GM18498 (cell line): Measurements from ENCODE around the gene PWP1.

Experiments
- ATAC-seq: cut with Tn5 transposase; IDR thresholded peaks from one replicate; pipeline ENCODE4 v1.9.1; 2021; ENCODE audit warnings: mild to moderate bottlenecking, moderate library complexity; ENCODE audit not compliant: unreplicated experiment

Gene PWP1

DNA sequence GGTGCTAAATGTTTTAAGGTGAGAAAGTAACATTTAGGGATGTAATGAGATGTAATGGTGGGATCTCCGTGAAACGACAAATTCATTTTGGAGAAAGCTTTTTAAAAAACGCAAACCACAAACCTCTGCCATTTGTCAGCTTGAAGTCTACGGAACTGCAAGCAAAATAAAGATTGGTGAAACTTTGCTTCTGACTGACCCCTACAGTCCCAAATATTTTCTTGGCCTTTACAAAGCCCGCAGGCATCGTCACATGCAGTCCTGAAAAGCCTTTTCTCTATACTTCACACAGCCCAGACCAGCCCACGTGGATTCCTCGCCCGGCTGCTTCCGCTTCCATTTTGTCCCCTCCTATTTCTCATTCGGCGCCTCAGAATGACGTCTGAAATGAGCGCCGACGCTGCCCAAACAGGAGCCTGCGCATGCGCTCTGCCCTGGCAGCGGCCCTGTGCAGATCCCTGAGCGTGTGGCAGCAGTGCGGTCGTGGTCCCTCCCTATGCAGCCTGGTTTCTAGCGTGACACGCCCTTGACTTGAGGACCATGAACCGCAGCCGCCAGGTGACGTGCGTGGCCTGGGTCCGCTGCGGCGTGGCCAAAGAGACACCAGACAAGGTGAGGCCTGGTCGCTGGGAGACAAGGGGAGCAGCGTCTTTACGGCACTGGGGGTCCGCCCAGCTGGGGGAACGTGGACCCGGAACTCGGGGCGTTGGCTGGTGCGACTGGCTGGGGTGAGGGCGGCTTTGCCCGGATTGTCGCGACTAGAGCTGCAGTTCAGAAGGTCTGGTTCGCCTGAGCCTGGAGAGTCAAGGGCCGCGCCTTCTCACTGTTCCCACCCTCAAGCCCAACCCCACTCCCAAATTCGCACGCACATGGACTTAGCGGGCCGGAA lies at the start of gene PWP1:
PWP1 (plus strand) TSS at position 440 of the 889 bp plus-strand sequence; CDS start at position 541, 101 bp downstream.
- peak; percentile 93 for ATAC-seq

DNA sequence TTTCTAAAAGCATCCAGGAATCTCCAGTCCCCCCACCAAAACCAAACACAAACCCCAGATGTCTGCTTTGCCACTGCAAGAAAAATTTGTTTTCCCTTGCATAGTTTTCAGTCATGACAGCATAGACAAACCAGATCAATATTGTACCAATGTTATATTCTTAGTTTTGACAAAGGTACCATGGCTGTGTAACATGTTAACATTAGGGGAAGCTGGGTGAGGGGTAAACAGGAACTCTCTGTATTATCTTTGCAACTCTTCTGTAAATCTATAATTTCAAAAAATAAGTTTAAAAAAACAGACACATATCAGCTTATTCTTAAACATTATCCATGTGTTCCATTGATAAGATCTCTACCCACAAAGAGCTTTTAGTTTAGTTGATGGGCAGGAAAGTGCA lies 44.4 kb upstream of the PWP1 start:
- ATAC-seq = no peak

DNA sequence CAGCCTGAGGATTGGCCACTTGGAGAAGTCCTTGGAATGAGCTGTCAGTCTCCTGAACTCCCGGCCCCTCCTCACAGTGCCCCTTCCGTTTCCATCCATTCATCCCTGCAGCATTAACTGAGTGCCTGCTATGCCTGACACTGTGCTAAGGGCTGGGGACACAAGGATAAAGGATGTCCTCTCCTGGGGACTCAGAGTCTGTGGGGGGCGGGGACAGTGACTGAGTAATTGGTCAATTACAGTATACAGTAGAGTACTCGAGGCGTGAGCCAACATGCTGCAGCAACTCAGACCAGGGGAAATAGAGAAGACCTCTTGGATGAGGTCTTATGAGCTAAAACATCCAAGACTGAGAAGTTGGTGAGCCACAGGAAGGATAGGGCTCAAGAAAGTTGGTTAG lies 43.4 kb upstream of the PWP1 start:
- ATAC-seq = no peak

DNA sequence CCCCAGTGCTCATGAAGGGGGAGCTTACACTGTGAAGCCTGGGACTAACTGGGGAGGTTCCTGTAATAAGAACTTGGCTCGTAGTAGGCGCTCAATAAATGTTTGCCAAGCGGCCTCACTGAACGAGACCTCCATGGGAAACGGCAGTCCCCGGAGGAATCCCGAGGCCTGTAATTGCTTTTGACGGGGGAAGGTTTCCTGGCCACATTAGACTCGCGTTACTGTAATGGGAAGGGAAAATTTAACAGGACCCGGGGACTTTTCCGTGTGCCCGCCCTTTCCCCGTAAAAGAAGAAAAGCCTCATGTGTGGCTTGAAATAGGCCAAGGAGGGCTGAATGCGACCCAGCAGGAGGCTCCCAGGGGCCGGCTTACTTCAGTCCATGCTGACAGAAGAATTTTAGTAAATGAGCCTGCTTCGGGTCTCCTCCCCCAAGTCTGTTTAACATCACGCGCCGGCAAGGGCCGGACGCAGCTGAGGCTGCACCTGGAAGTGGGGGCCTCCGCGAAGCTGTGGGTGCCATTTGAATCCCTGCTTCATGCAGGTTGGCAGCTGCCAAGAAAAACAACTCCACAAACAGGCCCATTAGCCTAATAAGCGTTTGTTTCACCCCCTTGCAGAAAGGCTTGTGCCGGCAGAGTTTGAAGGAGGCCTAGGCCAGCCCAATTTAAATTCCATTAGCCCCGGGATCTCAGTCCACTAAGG lies 39.8 kb upstream of the PWP1 start:
- ATAC-seq = no peak

DNA sequence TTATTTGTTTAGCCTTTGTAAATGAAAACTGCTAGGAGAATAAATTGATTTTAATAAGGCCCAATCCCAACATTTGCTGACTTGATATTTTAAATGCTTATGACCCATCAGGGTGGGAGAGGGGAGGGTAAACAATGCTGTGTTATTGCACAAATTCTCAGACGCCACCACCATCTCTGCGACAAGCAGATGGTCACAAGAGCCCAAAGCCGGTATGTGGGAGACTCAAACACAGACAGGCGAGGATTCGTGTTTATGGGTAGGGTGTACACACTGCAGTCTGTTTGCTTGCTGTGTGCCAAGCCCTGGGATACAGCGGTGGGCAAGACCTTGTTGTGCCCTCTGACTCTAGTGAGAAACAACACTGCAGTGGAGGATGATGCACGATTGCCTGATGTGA lies 39.2 kb upstream of the PWP1 start:
- no peak for ATAC-seq

DNA sequence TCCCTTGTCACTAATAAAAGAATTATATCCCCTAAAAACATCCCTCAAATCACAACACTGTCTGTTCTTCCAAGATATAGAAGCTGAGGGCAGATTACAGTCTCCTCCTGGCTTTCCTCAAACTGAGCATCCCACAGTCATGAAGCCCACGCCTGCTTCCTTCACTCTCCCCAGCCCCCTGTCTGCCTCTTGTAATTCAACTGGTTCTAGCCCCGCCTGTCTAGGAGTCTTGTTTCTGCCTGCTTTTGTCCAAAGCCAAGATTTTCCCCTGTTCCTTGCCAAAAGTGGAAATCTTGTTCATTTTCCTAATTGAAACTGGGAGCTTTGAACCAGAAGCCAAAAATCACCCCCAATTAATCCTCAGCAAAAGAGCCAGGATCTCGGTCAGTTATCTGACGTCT lies 35.9 kb upstream of the PWP1 start:
- no peak for ATAC-seq

DNA sequence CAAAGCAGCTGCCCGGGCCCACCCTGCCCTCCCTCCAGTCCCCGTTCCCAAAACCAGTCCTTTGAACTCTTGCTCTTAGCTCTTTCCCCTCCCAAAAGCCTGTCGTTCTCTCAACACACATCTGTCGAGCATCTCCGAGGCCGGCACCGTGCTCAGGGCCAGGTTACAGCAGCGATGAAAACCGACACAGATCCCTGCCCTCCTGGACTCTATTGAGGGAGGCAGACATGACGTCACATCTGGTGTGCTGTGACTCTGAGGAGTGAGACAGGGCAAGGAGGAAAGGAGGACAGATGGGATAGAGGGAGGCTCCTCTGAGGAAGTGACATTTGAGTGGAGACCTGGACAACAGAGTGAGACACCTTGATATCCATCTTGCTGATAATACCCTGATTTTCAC lies 34.6 kb upstream of the PWP1 start:
- ATAC-seq = no peak

DNA sequence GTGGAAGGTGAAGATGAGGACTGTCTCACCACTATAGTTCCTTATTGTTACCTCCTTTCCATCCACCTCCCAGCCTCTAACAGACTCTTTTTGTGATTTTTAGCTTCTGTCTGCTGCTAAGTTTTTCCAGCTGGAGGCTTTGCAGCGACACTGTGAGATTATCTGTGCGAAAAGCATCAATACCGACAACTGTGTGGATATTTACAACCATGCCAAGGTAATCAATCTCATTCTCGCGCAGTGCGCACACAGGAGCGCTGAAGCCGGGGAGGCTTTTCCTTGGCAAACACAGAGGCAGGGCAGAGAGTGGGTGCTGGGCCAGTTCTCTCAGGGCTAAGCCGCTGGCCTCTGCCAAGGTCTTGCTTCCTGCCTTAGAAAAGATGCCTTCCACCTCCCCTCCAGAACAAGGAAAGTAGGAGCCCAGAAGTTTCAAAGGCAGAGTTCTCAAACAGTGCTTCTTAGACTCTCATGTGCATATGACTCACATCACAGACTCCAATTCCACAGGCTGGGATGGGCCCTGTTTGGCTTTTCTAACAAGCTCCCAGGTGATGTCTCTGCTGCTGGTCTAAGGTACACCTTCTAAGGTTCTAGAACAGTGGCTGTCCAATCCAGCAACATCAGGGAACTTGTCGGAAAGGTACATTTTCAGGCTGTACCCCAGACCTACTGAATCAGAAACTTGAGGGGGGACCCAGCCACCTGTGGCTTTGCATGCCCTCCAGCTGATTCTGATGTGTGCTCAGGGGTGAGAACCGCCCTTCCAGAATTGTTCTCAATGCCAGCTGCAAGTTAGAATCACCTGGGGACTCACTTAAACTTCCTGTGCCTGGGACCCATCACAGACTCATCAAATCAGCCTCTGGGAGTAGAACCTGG lies 33.8 kb upstream of the PWP1 start:
- no peak for ATAC-seq

DNA sequence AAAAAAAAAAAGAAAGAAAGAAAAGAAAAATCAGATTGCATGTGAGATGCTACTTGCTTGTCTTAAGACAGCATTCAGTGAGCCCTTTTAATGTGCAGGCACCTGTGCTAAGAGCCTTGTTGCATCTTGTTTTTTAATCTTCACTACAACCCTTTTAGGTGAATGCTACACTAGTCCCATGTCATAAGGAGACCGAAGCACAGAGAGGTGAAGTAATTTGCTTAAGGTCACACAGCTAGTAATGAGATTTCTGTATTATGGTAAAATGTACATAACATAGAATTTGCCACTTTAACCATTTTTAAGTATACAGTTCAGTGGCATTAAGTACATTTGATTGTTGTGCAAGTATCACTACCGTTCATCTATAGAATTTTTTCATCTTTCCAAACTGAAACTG lies 32.1 kb upstream of the PWP1 start:
- no peak for ATAC-seq

DNA sequence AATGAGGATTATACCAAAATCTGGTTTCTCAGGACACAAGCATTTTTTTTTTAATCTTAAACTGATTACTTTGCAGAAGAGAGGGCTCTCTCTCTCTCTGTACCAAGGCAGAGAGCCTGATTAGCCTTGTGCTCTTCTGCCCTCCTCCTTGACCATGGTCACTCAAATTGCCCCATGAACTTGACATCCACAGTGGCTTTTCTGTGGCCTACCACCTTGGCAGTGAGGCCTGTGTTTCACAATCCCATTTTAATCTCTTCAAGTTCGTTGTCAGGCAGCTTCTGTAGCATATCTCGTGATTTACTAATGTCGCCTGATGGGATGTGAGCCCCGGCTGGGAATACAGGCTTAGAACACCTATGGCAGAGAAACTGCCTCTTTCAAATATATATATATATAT lies 30.7 kb upstream of the PWP1 start:
- no peak for ATAC-seq

DNA sequence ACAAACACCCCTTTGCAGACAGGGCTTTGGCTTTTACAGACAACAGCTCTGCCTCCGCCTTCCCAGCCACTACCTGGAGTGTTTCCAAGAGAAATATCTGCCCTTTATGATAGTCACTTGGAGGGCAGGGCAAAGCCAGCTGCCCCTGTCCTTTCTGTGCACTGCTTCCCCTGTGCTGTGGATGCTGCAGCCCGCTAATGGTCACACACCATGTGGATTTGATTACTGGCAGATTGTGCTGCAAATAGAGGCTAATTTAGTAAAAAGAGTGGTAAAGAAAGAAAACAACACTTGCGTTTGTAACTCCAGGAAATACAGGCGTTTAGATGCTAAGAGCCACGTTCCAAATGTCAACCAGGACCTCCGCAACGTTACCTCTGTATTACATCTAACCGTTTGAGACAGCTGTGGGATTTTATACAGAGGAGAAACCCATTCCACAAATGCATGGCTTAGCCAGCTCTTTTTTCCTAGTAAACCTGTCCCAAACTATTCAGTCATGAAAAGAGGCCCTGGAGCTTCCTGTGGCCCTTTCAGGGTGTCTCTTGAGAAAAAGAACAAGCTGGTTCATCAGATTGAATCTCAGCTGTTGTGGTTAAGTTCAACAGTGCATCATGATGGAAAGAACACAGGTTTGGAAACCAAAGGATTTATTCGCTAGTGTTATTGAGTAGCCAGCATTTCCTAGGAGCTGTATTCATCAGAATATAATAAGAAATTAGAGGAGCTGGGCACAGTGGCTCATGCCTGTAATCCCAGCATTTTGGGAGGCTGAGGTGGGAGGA lies 30.1 kb upstream of the PWP1 start:
- no peak for ATAC-seq

DNA sequence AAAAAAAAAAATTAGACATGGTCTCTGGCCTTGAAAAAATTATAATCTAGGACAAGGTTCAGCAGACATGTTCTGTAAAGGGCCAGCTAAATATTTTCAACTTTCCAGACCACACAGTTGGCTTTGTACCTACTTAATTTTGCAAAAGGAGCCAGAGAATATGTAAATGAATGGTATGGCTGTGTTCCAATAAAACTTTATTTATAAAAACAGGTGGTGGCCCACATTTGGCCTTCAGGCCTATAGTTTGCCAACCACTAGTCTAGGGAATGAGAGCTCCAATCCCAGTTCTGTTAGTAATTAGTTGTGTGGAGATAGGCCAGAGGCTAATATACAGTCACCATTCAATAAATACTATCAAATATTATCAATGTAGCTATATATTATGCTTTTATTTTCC lies 29.3 kb upstream of the PWP1 start:
- ATAC-seq = no peak

DNA sequence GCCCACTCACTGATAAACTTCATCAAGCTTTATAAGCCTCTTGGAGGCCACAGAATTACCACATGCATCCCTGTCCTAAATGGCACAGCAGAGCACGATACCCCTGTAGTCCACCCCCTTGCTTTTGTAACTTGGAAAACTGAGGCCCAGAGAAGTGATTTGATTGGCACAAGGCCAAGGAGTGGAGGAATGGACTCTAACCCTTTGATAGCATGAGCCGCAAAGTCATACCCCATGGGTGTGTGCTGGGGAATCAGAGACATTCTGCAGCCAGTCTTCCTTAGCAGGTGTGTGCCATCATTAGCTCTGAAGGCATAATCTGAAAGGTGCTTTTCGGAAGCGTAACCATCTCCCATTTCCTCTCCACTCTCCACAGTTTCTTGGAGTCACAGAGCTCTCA lies 28.5 kb upstream of the PWP1 start:
- no peak for ATAC-seq

DNA sequence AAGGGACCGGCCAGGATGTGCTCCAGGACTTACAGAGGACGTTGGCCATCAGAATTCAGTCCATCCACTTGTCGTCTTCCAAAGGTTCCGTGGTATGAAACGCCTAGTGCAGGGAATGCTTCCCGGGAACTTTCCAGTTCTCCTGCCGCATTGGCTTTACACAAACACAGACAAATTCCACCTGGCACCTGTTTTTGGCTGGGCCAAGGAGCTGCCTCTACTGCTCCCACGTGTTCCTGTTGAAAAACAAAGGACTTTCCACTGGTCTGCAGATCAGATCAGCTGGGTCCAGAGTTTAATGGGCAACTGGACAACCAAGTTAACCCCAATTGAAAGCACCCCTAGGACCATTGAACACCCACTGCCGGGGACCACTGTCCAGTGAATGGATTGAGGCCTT lies 28.0 kb upstream of the PWP1 start:
- ATAC-seq = no peak

DNA sequence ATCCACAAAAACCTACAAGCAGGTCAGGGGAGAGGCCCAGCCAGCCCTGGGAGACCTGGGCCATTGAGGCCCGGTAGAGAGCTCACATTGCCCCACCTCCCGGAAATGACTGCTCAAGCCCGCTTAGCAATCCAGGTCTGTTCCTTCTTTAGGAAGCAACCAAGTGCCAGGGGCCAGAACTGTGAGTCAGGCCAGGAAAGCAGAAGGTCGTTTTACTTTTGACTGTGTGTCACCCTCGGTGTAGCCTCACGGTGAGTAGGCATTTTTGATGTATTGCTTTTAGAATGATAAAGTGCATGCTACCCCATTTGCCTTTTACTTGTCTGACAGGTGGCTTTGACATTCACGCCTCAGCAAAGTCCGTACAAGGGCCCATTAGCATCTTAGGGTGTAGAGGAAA lies 25.4 kb upstream of the PWP1 start:
- no peak for ATAC-seq

DNA sequence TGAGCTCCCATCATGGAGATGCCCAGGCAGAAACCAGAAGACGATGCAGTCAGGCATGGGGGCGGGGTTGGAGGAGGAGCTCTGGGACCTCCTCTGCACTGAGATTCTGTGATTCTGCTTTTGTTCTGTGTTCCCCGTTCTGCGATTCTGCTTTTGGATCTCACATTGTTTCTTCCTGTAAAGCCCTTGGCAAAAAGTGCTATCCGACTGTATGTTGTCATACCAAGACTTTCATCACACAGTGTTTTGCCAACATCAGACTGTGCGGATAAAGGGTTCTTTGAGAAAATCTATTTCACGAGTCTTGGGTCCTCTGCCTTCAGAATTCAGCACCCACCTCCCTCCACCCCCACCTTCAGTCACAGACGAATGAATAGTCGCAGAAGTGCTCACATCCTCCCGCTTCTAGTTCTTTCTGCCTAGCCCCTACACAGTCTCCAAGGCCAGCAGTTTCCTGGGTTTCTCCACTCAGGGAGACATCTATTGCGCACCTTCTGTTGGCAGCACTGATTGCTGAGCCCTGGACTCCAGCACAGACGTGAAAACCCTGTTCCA lies 24.7 kb upstream of the PWP1 start:
- no peak for ATAC-seq

DNA sequence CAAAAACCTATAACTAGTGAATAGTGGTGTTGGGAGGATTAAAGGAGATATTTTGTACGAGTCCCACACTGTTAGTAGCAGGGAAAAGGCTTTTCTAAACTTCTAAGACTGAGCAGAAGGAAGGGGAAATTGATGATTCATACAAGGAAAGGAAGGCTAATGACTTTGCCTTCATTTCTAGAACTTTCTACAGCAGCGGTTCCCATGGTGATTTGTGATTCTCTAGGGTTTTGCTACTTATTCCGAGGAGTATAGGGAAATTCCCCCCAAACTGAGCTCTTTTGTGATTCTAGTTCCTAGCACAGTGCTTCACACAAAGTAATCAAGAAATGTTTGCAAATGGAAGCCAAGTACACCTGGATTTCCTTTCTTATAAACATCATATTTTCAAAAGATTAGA lies 23.8 kb upstream of the PWP1 start:
- no peak for ATAC-seq

DNA sequence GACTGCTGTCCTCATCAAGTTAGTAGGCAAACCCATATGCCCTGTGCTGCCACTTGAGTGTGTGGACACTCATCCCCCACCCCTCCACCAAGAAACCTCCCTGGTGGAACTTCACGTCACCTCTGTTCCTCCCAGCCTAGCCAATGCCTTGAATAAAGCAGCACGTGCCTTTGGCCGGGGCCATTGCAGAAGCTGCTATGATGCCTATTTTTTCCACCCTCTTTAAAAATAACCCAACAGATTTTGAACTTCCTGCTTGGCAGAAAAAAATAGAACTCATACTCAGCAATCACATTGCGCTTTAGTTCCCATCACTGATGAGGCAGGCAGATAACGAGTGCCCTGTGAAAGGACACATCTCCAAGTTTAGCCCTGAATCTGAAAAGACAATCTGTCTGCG lies 23.1 kb upstream of the PWP1 start:
- no peak for ATAC-seq

DNA sequence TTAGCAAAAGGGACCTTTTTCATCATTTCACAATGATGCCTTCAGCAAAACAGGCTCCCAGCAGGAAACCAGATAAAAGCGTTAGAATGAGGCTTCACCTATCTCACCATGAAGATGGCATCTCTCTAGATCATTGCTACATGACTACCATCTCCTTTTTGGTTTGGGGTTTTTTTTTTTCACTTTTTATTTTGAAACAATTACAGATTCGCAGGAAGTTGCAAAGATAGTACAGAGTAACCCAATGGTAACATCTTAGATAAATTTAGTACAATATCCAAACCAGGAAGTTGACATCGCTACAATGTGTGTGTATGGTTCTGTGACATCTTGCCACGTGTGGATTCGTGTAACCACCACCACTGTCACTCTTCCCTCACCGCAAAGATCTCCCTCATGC lies 22.3 kb upstream of the PWP1 start:
- no peak for ATAC-seq

DNA sequence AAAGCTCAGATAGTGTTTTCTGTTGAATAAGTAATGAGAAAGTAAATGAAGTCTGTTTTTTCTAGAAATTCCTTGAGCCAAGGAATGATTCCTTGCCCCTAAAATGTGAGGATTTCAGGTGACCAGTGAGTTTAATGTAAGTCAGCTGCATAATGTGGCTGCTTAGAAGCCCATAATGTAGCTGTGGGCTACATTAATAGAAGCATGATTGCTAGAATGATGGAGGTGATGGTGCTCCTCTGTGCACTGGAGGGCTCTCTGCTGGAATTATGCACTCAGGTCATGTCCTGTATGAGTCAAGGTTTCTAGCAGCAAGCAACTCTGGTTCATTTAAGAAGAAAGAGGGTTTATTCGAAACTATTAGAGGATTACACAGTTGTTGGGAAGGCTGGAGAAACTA lies 19.6 kb upstream of the PWP1 start:
- ATAC-seq = no peak
